22Rv1 (cell line): ENCODE data around the gene PRR33.

ENCODE experiments used
- H3K27ac ChIP-seq: fragments of 450-650 bp; 2 replicates; pipeline ENCODE4 v1.5.1; 2017
- CTCF ChIP-seq: fragments of 450-650 bp; IDR thresholded peaks from 2 replicates; pipeline ENCODE4 v1.5.1; 2017; ENCODE audit warnings: mild to moderate bottlenecking
- ZFX ChIP-seq: fragments of 450-650 bp; IDR thresholded peaks from 2 replicates; pipeline ENCODE4 v1.6.1; 2017; ENCODE audit warnings: antibody characterized with exemption, borderline replicate concordance

PRR33 gene

GRCh38 chr11:1847006-1847735, 44.5 kb downstream of the PRR33 start:
- H3K27ac ChIP-seq = no peak overlapping the region
- TF ChIP-seq ZFX = no peak
- TF ChIP-seq CTCF = no peak

GRCh38 chr11:1846453-1846932, 45.2 kb downstream of the PRR33 start:
- no peak overlapping the region for H3K27ac ChIP-seq
- no peak for TF ChIP-seq ZFX
- no peak for TF ChIP-seq CTCF

- no peak overlapping the region for H3K27ac ChIP-seq
- no peak for TF ChIP-seq CTCF
- no peak for TF ChIP-seq ZFX
Observed at GRCh38 chr11:1845561-1846452, 45.9 kb downstream of the PRR33 start.

- H3K27ac ChIP-seq = no peak overlapping the region
- no peak for TF ChIP-seq CTCF
- TF ChIP-seq ZFX = no peak
Observed at GRCh38 chr11:1845095-1845429, 46.6 kb downstream of the PRR33 start.

GRCh38 chr11:1844221-1845094, 47.2 kb downstream of the PRR33 start:
- no peak for TF ChIP-seq ZFX
- no peak for TF ChIP-seq CTCF
- H3K27ac ChIP-seq = no peak overlapping the region

GRCh38 chr11:1843796-1844195, 47.9 kb downstream of the PRR33 start:
- TF ChIP-seq CTCF = no peak
- no peak overlapping the region for H3K27ac ChIP-seq
